OCI-LY3 (cell line): ENCODE results near the gene RHOT1.

ENCODE experiments used
- H2AFZ ChIP-seq: fragments of 200-600, 300-600 bp; shearing (Covaris generic); 2 replicates; pipeline ENCODE4 v1.6.0; 2014; ENCODE audit warnings: antibody characterized with exemption, low read depth, low read length
- H3K27ac ChIP-seq: fragments of 200-600, 300-600 bp; sonication (generic); 2 replicates; pipeline ENCODE4 v1.5.1; 2014; ENCODE audit warnings: mild to moderate bottlenecking, low read length, moderate library complexity, mixed read lengths
- H3K27me3 ChIP-seq: fragments of 200-600, 300-600 bp; sonication (generic); 2 replicates; pipeline ENCODE4 v1.6.1; 2014; ENCODE audit warnings: low read depth, low read length, mixed read lengths
- H3K36me3 ChIP-seq: fragments of 200-600, 300-600 bp; sonication (generic); replicated peaks from 2 replicates; pipeline ENCODE3; 2014; ENCODE audit warnings: low read depth, low read length, mixed read lengths
- H3K4me1 ChIP-seq: fragments of 300-600, 200-600 bp; sonication (generic); 2 replicates; pipeline ENCODE4 v1.6.1; 2014; ENCODE audit warnings: low read length, mixed read lengths
- H3K4me2 ChIP-seq: fragments of 200-600, 300-600 bp; sonication (generic); 2 replicates; pipeline ENCODE4 v1.6.1; 2014; ENCODE audit warnings: low read length, mixed read lengths
- H3K4me3 ChIP-seq: fragments of 300-600, 200-600 bp; sonication (generic); 2 replicates; pipeline ENCODE4 v1.5.1; 2014; ENCODE audit warnings: antibody characterized with exemption, mild to moderate bottlenecking, low read length, moderate library complexity
- H3K79me2 ChIP-seq: fragments of 300-600, 200-600 bp; shearing (Covaris generic); 2 replicates; pipeline ENCODE4 v1.6.1; 2014; ENCODE audit warnings: mild to moderate bottlenecking, low read length, mixed read lengths
- H3K9ac ChIP-seq: fragments of 300-600, 200-600 bp; shearing (Covaris generic); 2 replicates; pipeline ENCODE4 v1.6.0; 2014; ENCODE audit warnings: mild to moderate bottlenecking, low read length, moderate library complexity
- H3K9me3 ChIP-seq: fragments of 200-600, 300-600 bp; shearing (Covaris generic); 2 replicates; pipeline ENCODE4 v1.6.1; 2014; ENCODE audit warnings: low read length, mixed read lengths; ENCODE audit not compliant: insufficient read depth
- H4K20me1 ChIP-seq: fragments of 200-600, 300-600 bp; sonication (generic); 2 replicates; pipeline ENCODE4 v1.6.1; 2016; ENCODE audit warnings: low read length, mixed read lengths; ENCODE audit not compliant: insufficient read depth
- CTCF ChIP-seq: fragments of 200-600, 300-600 bp; sonication (generic); IDR thresholded peaks from 2 replicates; pipeline ENCODE4 v1.5.1; 2014; ENCODE audit warnings: antibody characterized with exemption, low read length, low read depth
- EZH2phosphoT487 ChIP-seq: fragments of 200-600 bp; shearing (Covaris generic); IDR thresholded peaks from 2 replicates; pipeline ENCODE4 v1.6.1; 2018; ENCODE audit warnings: antibody characterized with exemption, mixed run types, low read depth

The RHOT1 gene

GRCh38 chr17:32266389-32267301 is 124.3 kb downstream of the RHOT1 start:
- H3K27ac ChIP-seq = no peak overlapping the region
- peak overlapping the region; percentile 80 for H3K4me3 ChIP-seq
- H3K36me3 ChIP-seq = no peaks in the 10 kb centered on the region
- H3K27me3 ChIP-seq = peaks cover 89% of the 10 kb centered on the region
- no peaks in the 10 kb centered on the region for H3K79me2 ChIP-seq
- H2AFZ ChIP-seq = no peak overlapping the region
- peaks cover 20% of the 10 kb centered on the region for H3K4me1 ChIP-seq
- peak; percentile 69; the same call in 1 of the 2 replicates for TF ChIP-seq EZH2phosphoT487
- TF ChIP-seq CTCF = no peak
- H3K4me2 ChIP-seq = peak overlapping the region; percentile 99
- H3K9ac ChIP-seq = peak overlapping the region; percentile 11
- H4K20me1 ChIP-seq = peaks cover 28% of the 10 kb centered on the region
- H3K9me3 ChIP-seq = no peaks in the 10 kb centered on the region

GRCh38 chr17:32267690-32268205 is 125.4 kb downstream of the RHOT1 start:
- no peak overlapping the region for H2AFZ ChIP-seq
- no peak overlapping the region for H3K9ac ChIP-seq
- no peaks in the 10 kb centered on the region for H3K79me2 ChIP-seq
- no peaks in the 10 kb centered on the region for H3K9me3 ChIP-seq
- H3K4me1 ChIP-seq = peaks cover 20% of the 10 kb centered on the region
- H4K20me1 ChIP-seq = peaks cover 23% of the 10 kb centered on the region; the same call in 1 of the 2 replicates
- H3K36me3 ChIP-seq = no peaks in the 10 kb centered on the region
- no peak for TF ChIP-seq CTCF
- no peak for TF ChIP-seq EZH2phosphoT487
- H3K27ac ChIP-seq = no peak overlapping the region
- H3K27me3 ChIP-seq = peaks cover 89% of the 10 kb centered on the region
- peak overlapping the region; percentile 80 for H3K4me3 ChIP-seq
- peak overlapping the region; percentile 99 for H3K4me2 ChIP-seq

GRCh38 chr17:32268734-32269288 is 126.5 kb downstream of the RHOT1 start:
- H4K20me1 ChIP-seq = peaks cover 20% of the 10 kb centered on the region; the same call in 1 of the 2 replicates
- H3K9me3 ChIP-seq = no peaks in the 10 kb centered on the region

More at GRCh38 chr17:32268734-32269288, 126.5 kb downstream of the RHOT1 start:
- H3K27ac ChIP-seq = no peak overlapping the region
- H3K4me1 ChIP-seq = peaks cover 20% of the 10 kb centered on the region
- H3K36me3 ChIP-seq = no peaks in the 10 kb centered on the region
- no peak overlapping the region for H3K4me2 ChIP-seq
- H3K9ac ChIP-seq = no peak overlapping the region
- TF ChIP-seq EZH2phosphoT487 (no peak), CTCF (no peak)
- H3K4me3 ChIP-seq = no peak overlapping the region
- H2AFZ ChIP-seq = no peak overlapping the region
- no peaks in the 10 kb centered on the region for H3K79me2 ChIP-seq
- peaks cover 91% of the 10 kb centered on the region for H3K27me3 ChIP-seq
